ENCODE results near the gene SLC35E2B.
"Not testable (repeated sequence)": the region's sequence is repeated elsewhere in the genome, so short reads cannot be mapped to it uniquely, and the experiment has no call there.

Gene SLC35E2B

GRCh38 chr1:1687846-1688245, 4.7 kb downstream of the SLC35E2B start:
- DNase-seq, result no peak
- no peak for TF ChIP-seq GATA1 (IDR thresholded peaks at IDR 0.05; ENCODE audit: low read depth, low read length)
- TF ChIP-seq POLR2A (IDR thresholded peaks at IDR 0.05; ENCODE audit: low read length), result no peak

GRCh38 chr1:1684031-1684681, 8.4 kb downstream of the SLC35E2B start:
- TF ChIP-seq GATA1 (IDR thresholded peaks at IDR 0.05; ENCODE audit: low read depth, low read length) (no peak), POLR2A (IDR thresholded peaks at IDR 0.05; ENCODE audit: low read length) (no peak)
- no peak for DNase-seq

GRCh38 chr1:1683104-1683905, 9.3 kb downstream of the SLC35E2B start:
- DNase-seq, result no peak
- TF ChIP-seq GATA1 (IDR thresholded peaks at IDR 0.05; ENCODE audit: low read depth, low read length) (no peak), POLR2A (IDR thresholded peaks at IDR 0.05; ENCODE audit: low read length) (no peak)

GRCh38 chr1:1680912-1681273, 11.7 kb downstream of the SLC35E2B start:
- no peak for TF ChIP-seq POLR2A (IDR thresholded peaks at IDR 0.05; ENCODE audit: low read length)
- no peak for TF ChIP-seq GATA1 (IDR thresholded peaks at IDR 0.05; ENCODE audit: low read depth, low read length)
- DNase-seq, result no peak

- TF ChIP-seq POLR2A (IDR thresholded peaks at IDR 0.05; ENCODE audit: low read length) (no peak), GATA1 (IDR thresholded peaks at IDR 0.05; ENCODE audit: low read depth, low read length) (no peak)
- DNase-seq, result no peak
These were observed 12.3 kb downstream of the SLC35E2B start for GRCh38 chr1:1680031-1680911.

GRCh38 chr1:1678581-1679380, 13.8 kb downstream of the SLC35E2B start:
- DNase-seq, result peak; percentile 42 to 48
- TF ChIP-seq POLR2A (IDR thresholded peaks at IDR 0.05; ENCODE audit: low read length), result no peak
- TF ChIP-seq GATA1 (IDR thresholded peaks at IDR 0.05; ENCODE audit: low read depth, low read length), result no peak

- no peak for DNase-seq
- no peak for TF ChIP-seq POLR2A (IDR thresholded peaks at IDR 0.05; ENCODE audit: low read length)
- TF ChIP-seq GATA1 (IDR thresholded peaks at IDR 0.05; ENCODE audit: low read depth, low read length), result no peak
These were observed 14.6 kb downstream of the SLC35E2B start for GRCh38 chr1:1677718-1678580.

GRCh38 chr1:1676087-1676486, 16.5 kb downstream of the SLC35E2B start:
- not testable (repeated sequence) for DNase-seq

GRCh38 chr1:1675218-1675617, 17.4 kb downstream of the SLC35E2B start:
- not testable (repeated sequence) for DNase-seq

- not testable (repeated sequence) for DNase-seq
These were observed 17.8 kb downstream of the SLC35E2B start for GRCh38 chr1:1674806-1675205.

GRCh38 chr1:1672181-1672965, 20.2 kb downstream of the SLC35E2B start:
- TF ChIP-seq POLR2A (IDR thresholded peaks at IDR 0.05; ENCODE audit: low read length) (no peak), GATA1 (IDR thresholded peaks at IDR 0.05; ENCODE audit: low read depth, low read length) (no peak)
- no peak for DNase-seq

- TF ChIP-seq GATA1 (IDR thresholded peaks at IDR 0.05; ENCODE audit: low read depth, low read length) (no peak), POLR2A (IDR thresholded peaks at IDR 0.05; ENCODE audit: low read length) (no peak)
- DNase-seq, result no peak
These were observed 21.1 kb downstream of the SLC35E2B start for GRCh38 chr1:1671365-1672119.

Data from erythroblast (primary cell).